AG09319 (cell line): ENCODE data around the gene MPHOSPH9.

Experiments
- DNase-seq: peaks from one replicate; pipeline ENCODE4 v3.0.0-alpha.2; 2010; ENCODE audit warnings: low read depth; ENCODE audit errors: extremely low read depth
- TF ChIP-seq, protein P1 (sequence below): IDR thresholded peaks from 2 replicates; pipeline ENCODE4 v1.5.1; 2011; ENCODE audit warnings: low read depth, mild to moderate bottlenecking, inconsistent platforms, low read length, moderate library complexity

Gene MPHOSPH9

DNA sequence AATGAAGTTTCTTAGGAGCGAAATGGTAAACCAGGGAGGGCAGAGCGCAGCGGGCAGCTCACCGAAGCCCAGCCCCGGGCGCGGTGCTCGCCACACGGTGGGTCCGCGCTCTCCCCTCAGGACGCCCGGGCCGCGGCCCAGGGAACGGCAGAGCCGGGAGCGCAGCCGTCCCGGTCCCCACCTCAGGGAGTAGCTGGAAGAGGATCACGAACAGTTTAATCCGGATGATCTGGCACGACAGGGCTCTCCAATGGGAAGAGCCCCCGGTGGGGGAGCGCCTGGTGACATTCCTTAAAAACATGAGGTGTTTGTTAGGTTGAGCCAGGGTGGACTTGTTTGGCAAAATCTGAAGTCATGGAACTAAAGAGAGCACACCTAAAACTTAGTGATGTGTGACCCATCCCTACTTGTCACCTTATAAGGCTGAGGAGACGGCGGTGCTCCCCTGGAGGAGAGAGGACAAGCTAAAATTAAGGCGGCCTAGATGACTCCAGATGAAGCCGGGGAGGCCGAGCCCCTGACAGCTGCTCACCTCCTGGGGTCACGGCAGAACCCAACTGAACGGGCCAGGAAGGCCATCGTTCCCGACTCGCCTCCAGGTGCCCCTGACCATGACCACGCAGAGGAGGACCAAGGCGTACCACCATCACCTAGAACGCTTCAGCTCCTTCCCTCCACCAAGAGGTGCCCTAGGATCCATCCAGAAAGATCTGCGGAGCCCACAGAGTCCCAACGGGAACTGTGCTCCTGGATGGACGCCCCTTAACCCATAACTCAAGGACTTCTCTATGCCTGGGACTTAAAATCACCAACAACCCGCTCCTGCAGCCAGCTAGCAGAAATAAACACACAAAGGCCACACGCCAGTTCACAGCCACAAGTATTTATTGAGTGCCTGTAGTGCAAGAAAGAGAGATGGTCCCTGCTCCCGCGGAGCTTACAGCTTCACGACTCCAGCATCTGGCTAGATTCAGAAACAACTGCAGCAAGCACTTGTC, 81.2 kb downstream of the MPHOSPH9 start:
- no peak for DNase-seq
- TF ChIP-seq, protein P1, sequence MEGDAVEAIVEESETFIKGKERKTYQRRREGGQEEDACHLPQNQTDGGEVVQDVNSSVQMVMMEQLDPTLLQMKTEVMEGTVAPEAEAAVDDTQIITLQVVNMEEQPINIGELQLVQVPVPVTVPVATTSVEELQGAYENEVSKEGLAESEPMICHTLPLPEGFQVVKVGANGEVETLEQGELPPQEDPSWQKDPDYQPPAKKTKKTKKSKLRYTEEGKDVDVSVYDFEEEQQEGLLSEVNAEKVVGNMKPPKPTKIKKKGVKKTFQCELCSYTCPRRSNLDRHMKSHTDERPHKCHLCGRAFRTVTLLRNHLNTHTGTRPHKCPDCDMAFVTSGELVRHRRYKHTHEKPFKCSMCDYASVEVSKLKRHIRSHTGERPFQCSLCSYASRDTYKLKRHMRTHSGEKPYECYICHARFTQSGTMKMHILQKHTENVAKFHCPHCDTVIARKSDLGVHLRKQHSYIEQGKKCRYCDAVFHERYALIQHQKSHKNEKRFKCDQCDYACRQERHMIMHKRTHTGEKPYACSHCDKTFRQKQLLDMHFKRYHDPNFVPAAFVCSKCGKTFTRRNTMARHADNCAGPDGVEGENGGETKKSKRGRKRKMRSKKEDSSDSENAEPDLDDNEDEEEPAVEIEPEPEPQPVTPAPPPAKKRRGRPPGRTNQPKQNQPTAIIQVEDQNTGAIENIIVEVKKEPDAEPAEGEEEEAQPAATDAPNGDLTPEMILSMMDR, result no peak

DNA sequence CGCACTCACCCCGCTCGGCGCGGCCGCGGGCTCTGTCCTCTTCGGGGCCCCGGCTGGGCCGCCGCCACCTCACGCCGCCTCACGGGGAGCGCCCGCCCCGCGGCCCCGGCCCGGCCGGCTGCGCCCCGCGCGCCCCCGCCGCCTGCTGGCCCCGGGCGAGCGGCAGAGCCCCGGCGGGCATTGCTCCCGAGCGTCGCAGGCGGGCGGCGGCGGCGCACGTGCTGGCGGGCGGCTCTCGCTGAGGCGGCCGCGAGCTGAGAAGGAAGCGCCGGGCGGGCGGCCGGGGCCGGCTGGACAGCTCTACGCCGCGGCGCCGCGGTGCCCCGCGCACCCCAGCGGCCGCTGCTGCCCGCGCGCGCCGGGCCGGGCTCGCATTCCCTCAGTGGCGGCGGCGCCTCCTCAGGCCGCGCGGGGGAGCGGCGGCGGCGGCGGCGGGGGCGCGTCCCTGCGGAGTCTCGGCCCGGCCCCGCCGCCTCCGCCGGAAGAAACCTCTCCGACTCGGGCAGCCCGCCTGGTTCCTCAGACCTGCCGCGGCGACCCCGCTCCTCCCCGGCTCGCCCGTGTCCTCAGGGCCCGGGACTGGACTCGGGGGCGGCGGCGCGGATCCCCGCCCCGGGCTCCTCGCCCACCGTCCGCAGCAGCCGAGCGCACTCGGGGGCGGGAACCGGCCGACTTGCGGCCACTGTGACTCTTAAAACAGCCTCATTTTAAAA, 82.0 kb downstream of the MPHOSPH9 start, which contains the start of gene PITPNM2:
TSS of gene PITPNM2 (minus strand) at position 347 of the 713 bp plus-strand sequence. CDS start 116,500 bp downstream, outside the sequence.
- no peak for DNase-seq
- TF ChIP-seq, protein P1, result no peak; the same call in 1 of the 2 replicates

DNA sequence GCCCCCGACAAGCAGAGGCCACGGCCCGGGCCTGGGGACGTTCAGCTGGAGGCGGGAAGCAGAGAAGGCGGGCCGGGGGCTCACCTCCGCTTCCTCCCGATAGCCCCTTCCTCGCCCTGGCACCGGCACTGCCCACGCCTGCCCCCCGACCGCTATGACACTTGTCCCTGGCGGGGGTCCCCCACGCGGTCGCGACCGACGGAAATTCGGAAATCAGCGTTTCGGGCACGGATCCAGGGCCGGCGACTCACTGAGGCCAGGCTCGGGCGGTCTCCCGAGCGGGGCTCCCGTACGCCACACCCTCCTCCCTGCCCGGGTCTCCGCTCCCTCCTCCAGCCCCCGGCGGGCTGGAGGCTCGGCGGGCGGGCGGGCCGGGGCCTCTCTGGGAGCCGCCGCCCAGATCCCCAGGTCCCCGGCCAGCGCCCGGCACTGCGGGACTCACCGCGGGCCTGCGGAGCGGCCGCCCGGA, 82.6 kb downstream of the MPHOSPH9 start:
- TF ChIP-seq, protein P1, result no peak
- no peak for DNase-seq

DNA sequence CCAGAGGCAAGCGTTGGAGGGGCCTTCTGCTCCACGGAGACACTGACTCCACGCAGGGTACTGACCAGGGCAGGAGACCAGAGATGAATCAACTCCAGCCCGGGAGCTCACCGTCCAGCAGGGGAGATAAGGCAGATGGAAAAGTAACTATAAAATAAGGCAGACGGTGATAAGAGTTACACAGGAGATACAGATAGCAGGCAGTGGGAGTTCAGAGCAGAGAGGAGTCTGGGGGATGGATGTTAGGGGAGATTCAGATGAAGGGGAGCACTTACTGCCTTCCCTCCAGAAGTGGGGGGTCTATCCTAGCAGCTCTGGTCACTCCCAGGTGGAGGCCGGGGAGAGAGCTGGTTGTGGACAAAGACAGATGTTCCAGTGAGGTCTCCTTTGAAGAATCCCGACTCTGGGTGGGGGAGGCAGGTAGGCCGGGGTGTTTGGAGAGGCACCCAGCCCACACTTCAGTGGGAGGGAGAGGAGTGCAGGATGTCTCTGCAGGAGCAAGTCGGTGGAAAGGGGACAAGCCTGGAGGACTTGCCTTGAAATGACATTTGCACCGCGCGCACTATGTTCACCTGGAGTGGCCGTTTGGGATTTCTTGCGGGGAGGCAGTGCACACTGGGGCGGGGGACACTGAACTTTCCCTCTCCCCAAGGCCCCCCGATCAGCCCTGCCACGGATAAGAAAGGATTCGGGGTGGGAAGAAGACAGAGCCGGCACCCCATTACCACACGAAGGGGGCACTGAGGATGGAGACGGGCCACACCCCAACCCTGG, 83.3 kb downstream of the MPHOSPH9 start:
- no peak for DNase-seq
- TF ChIP-seq, protein P1, result no peak

DNA sequence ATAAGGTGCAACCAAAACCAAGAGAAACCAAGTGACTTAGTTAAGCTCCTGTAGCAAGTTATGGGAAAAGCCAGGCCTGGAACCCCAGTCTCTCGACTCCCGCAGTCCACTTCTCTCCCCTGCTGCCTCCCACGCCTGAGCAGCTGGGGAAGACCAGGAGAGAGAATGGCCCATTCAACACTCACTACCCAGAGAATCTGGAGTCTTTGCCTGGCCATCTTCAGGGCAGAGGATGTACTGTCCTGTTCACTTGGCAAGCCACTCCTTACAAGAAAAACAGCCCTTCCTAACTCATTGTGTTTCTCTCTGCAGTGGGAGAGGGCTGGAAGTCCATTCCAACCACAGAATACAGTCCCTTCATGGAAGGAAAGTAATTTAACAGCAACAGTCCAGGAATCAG, 83.9 kb downstream of the MPHOSPH9 start:
- DNase-seq, result no peak
- TF ChIP-seq, protein P1, result no peak

DNA sequence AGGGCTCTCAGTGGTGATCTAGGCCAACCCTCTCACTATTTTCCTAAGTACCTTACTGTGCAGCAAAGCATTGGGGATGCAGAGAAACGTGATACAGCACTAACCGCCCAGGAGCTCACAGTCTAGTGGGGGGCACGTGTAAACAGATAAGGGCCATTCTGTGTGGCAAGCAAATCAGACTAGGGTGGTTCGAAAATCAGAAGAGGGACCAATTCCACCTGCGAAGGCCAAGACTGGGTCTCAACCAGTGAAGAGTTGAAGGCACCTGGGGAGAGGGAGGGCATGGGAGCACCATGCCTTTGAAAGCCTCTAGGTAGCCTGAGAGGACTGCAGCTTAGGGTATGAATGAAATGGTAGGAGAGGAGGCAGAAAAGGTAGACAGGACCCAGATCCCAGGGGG, 84.3 kb downstream of the MPHOSPH9 start:
- TF ChIP-seq, protein P1, result no peak
- no peak for DNase-seq
